22Rv1 (cell line): ENCODE measurements around the gene STAG2.
"Not testable (repeated sequence)": the region's sequence is repeated elsewhere in the genome, so short reads cannot be mapped to it uniquely, and the experiment has no call there.

ENCODE experiments used
- H3K27ac ChIP-seq: fragments of 450-650 bp; 2 replicates; pipeline ENCODE4 v1.5.1; 2017
- CTCF ChIP-seq: fragments of 450-650 bp; IDR thresholded peaks from 2 replicates; pipeline ENCODE4 v1.5.1; 2017; ENCODE audit warnings: mild to moderate bottlenecking
- ZFX ChIP-seq: fragments of 450-650 bp; IDR thresholded peaks from 2 replicates; pipeline ENCODE4 v1.6.1; 2017; ENCODE audit warnings: antibody characterized with exemption, borderline replicate concordance

The STAG2 gene

GRCh38 chrX:124117325-124117724 is 155.8 kb downstream of the STAG2 start:
- TF ChIP-seq CTCF (no peak), ZFX (no peak)
- H3K27ac ChIP-seq = no peak overlapping the region

GRCh38 chrX:124125471-124125870 is 164.0 kb downstream of the STAG2 start:
- TF ChIP-seq CTCF = no peak
- no peak for TF ChIP-seq ZFX

GRCh38 chrX:124127496-124127895 is 166.0 kb downstream of the STAG2 start:
- TF ChIP-seq ZFX (no peak), CTCF (no peak)
- H3K27ac ChIP-seq = no peak overlapping the region

More at GRCh38 chrX:124125471-124125870, 164.0 kb downstream of the STAG2 start:
- no peak overlapping the region for H3K27ac ChIP-seq

GRCh38 chrX:124132437-124132836 is 170.9 kb downstream of the STAG2 start:
- H3K27ac ChIP-seq = not testable (repeated sequence)

GRCh38 chrX:124145749-124146148 is 184.2 kb downstream of the STAG2 start:
- H3K27ac ChIP-seq = no peak overlapping the region
- TF ChIP-seq CTCF (no peak), ZFX (no peak)

- TF ChIP-seq ZFX (no peak), CTCF (no peak)
- H3K27ac ChIP-seq = no peak overlapping the region
These were observed 189.7 kb downstream of the STAG2 start for GRCh38 chrX:124151195-124151594.
